Measurements from ENCODE around the gene UFSP2. TPM values are rescaled to one million over a fixed set of nuclear protein-coding genes. Genes with fewer than 3 reads are reported as not detected.

UFSP2 gene
- total and polyA plus RNA-seq, 2 donors (not counting 1 experiment from before 2014, with no cell fraction given) = 43.1 to 43.2 TPM

- no peaks in the 10 kb centered on the region for H3K36me3 ChIP-seq (ENCODE audit: control insufficient read depth, insufficient read depth, low read length)
- no peak for TF ChIP-seq CTCF (conservative IDR thresholded peaks at IDR 0.05 in 1 of 2, IDR thresholded peaks at IDR 0.05 in 1 of 2; ENCODE audit: low read depth in 1 of 2, low read length in 2 of 2)
- no peak for TF ChIP-seq EZH2 (IDR thresholded peaks at IDR 0.05; ENCODE audit: low read length, missing control alignments)
- H3K4me1 ChIP-seq (ENCODE audit: control insufficient read depth, extremely low read depth, insufficient read depth, low read length) = peaks cover 4% of the 10 kb centered on the region
- no peak overlapping the region for H3K4me3 ChIP-seq (replicated peaks in 1 of 4; ENCODE audit: control extremely low read depth in 1 of 4, insufficient read depth in 1 of 4, low read depth in 3 of 4, low read length in 4 of 4)
- H4K20me1 ChIP-seq (ENCODE audit: control insufficient read depth, extremely low read depth, insufficient read depth, low read length) = no peaks in the 10 kb centered on the region
- H3K27me3 ChIP-seq (ENCODE audit: control insufficient read depth, insufficient read depth, low read length) = no peaks in the 10 kb centered on the region
- H3K9ac ChIP-seq (ENCODE audit: insufficient read depth, low read length) = no peak overlapping the region
- H2AFZ ChIP-seq (ENCODE audit: low read length) = no peak overlapping the region
- H3K4me2 ChIP-seq (ENCODE audit: extremely low read depth, insufficient read depth, low read length) = no peak overlapping the region
- H3K9me3 ChIP-seq (ENCODE audit: control insufficient read depth, insufficient read depth, low read depth, low read length) = no peaks in the 10 kb centered on the region
- no peaks in the 10 kb centered on the region for H3K79me2 ChIP-seq (ENCODE audit: control insufficient read depth, insufficient read depth, low read length)
- no peak overlapping the region for H3K27ac ChIP-seq (ENCODE audit: insufficient read depth, low read length)
- no peak for DNase-seq (ENCODE audit: low read depth in 2 of 2)
These were observed 33.6 kb downstream of the UFSP2 start for GRCh38 chr4:185392156-185392555.

GRCh38 chr4:185390941-185391340 is 34.8 kb downstream of the UFSP2 start:
- no peaks in the 10 kb centered on the region for H3K9me3 ChIP-seq (ENCODE audit: control insufficient read depth, insufficient read depth, low read depth, low read length)
- H3K4me1 ChIP-seq (ENCODE audit: control insufficient read depth, extremely low read depth, insufficient read depth, low read length) = no peaks in the 10 kb centered on the region
- H4K20me1 ChIP-seq (ENCODE audit: control insufficient read depth, extremely low read depth, insufficient read depth, low read length) = no peaks in the 10 kb centered on the region
- H3K4me2 ChIP-seq (ENCODE audit: extremely low read depth, insufficient read depth, low read length) = no peak overlapping the region
- H2AFZ ChIP-seq (ENCODE audit: low read length) = no peak overlapping the region
- H3K27ac ChIP-seq (ENCODE audit: insufficient read depth, low read length) = no peak overlapping the region
- DNase-seq (ENCODE audit: low read depth in 2 of 2) = no peak
- no peak overlapping the region for H3K4me3 ChIP-seq (replicated peaks in 1 of 4; ENCODE audit: control extremely low read depth in 1 of 4, insufficient read depth in 1 of 4, low read depth in 3 of 4, low read length in 4 of 4)
- H3K27me3 ChIP-seq (ENCODE audit: control insufficient read depth, insufficient read depth, low read length) = no peaks in the 10 kb centered on the region
- H3K79me2 ChIP-seq (ENCODE audit: control insufficient read depth, insufficient read depth, low read length) = no peaks in the 10 kb centered on the region
- H3K36me3 ChIP-seq (ENCODE audit: control insufficient read depth, insufficient read depth, low read length) = no peaks in the 10 kb centered on the region
- H3K9ac ChIP-seq (ENCODE audit: insufficient read depth, low read length) = no peak overlapping the region
- TF ChIP-seq EZH2 (IDR thresholded peaks at IDR 0.05; ENCODE audit: low read length, missing control alignments) (no peak), CTCF (conservative IDR thresholded peaks at IDR 0.05 in 1 of 2, IDR thresholded peaks at IDR 0.05 in 1 of 2; ENCODE audit: low read depth in 1 of 2, low read length in 2 of 2) (no peak)

GRCh38 chr4:185387957-185388356 is 37.8 kb downstream of the UFSP2 start:
- Histone ChIP-seq H3K9ac (ENCODE audit: insufficient read depth, low read length) (no peak overlapping the region), H3K9me3 (ENCODE audit: control insufficient read depth, insufficient read depth, low read depth, low read length) (no peaks in the 10 kb centered on the region), H3K79me2 (ENCODE audit: control insufficient read depth, insufficient read depth, low read length) (no peaks in the 10 kb centered on the region), H3K4me2 (ENCODE audit: extremely low read depth, insufficient read depth, low read length) (no peak overlapping the region), H3K4me3 (replicated peaks in 1 of 4; ENCODE audit: control extremely low read depth in 1 of 4, insufficient read depth in 1 of 4, low read depth in 3 of 4, low read length in 4 of 4) (no peak overlapping the region), H3K27me3 (ENCODE audit: control insufficient read depth, insufficient read depth, low read length) (no peaks in the 10 kb centered on the region), H3K36me3 (ENCODE audit: control insufficient read depth, insufficient read depth, low read length) (no peaks in the 10 kb centered on the region), H3K4me1 (ENCODE audit: control insufficient read depth, extremely low read depth, insufficient read depth, low read length) (no peaks in the 10 kb centered on the region), H3K27ac (ENCODE audit: insufficient read depth, low read length) (no peak overlapping the region), H4K20me1 (ENCODE audit: control insufficient read depth, extremely low read depth, insufficient read depth, low read length) (no peaks in the 10 kb centered on the region), H2AFZ (ENCODE audit: low read length) (no peak overlapping the region)
- no peak for DNase-seq (ENCODE audit: low read depth in 2 of 2)
- TF ChIP-seq CTCF (conservative IDR thresholded peaks at IDR 0.05 in 1 of 2, IDR thresholded peaks at IDR 0.05 in 1 of 2; ENCODE audit: low read depth in 1 of 2, low read length in 2 of 2) = no peak
- TF ChIP-seq EZH2 (IDR thresholded peaks at IDR 0.05; ENCODE audit: low read length, missing control alignments) = no peak
